ENCODE data around the gene RAF1.
"Not testable (repeated sequence)": the region's sequence is repeated elsewhere in the genome, so short reads cannot be mapped to it uniquely, and the experiment has no call there.

Gene RAF1

DNA sequence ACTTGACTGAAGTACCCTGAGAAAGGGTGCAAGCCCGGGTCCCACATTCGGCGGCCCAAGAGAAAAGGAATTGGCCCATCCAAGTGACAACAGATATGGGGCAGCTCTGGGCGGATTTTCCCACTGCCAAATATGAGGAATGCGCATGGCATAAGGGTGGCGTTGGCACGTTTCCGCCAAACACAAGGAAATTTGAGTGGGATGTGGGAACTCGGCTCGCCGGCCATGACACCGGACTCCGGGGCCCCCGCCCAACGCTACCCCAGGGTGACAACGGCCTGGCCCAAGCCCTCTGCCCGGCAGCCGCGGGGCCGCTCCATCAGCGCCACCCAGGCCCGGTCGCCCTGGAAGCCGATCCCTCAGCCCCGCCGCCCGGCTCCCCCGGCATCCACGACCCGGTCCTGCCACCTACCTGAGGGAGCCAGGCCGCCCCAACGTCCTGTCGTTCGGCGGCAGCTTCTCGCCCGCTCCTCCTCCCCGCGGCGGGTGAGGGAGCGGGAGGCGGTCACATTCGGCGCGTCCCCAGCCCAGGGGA lies 449 bp downstream of the RAF1 start:
- POLR2A ChIA-PET: interaction anchor here (0.7 to 2.3 kb wide), 14 partner anchors 7 to 178 kb away, joined by 3 to 10 read pairs (median 4); partner anchors contain the start of gene RPL32
- DNase-seq (ENCODE audit: extremely low spot score): no peak
- CTCF ChIA-PET: no interaction called here
- TF ChIP-seq LEF1 (IDR thresholded peaks at IDR 0.05; ENCODE audit: borderline replicate concordance): no peak
- no peak for TF ChIP-seq SUZ12 (IDR thresholded peaks at IDR 0.05)
- no peak for TF ChIP-seq NFRKB (IDR thresholded peaks at IDR 0.05)
- no peak for TF ChIP-seq ELF4 (IDR thresholded peaks at IDR 0.05)
- no peak for TF ChIP-seq TARDBP (IDR thresholded peaks at IDR 0.05)

GRCh38 chr3:12662593-12663400 lies 1.1 kb downstream of the RAF1 start:
- ChIA-PET CTCF (no interaction called here), POLR2A (interaction anchor here (1.0 to 2.3 kb wide), 9 partner anchors 9 to 179 kb away, joined by 3 to 10 read pairs (median 4); partner anchors contain the start of gene TSEN2)
- TF ChIP-seq L3MBTL2 (conservative IDR thresholded peaks at IDR 0.05) (0 out of 2 replicates have a peak, but pooled peaks have one; percentile 9), BHLHE40 (IDR thresholded peaks at IDR 0.05; ENCODE audit: borderline replicate concordance) (no peak)
- DNase-seq (ENCODE audit: extremely low spot score): no peak

DNA sequence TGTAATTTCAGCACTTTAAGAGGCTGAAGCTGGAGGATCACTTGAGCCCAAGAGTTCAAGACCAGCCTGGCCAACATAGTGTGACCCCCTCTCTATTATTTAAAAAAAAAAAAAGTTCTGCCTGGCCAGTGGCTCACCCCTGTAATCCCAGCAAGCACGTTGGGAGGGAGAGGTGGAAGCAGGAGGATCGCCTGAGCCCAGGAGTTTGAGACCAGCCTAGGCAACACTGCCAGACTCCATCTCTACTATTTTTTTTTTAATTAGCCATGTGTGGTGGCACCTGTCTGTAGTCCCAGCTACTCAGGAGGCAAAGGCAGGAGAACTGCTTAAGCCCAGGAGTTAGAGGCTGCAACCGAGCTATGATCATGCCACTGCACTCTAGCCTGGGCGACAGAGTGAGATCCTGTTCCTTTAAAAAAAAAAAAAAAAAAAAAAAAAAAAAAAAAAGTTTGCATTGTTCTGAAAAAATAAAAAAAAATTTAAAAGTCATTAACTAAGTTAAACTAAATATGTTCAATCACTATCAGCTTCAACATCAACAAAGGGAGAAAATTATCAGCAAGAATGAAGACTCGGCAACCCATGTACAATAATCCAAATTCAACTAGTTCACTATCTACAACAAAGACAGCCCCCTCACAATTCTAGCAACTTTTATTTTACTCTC lies 1.9 kb downstream of the RAF1 start:
- ChIA-PET CTCF (no interaction called here), POLR2A (interaction anchor here (1.0 kb wide), 1 partner anchor 178 kb away, joined by 3 read pairs; the partner anchor contains the start of gene TSEN2)
- TF ChIP-seq ZNF384 (IDR thresholded peaks at IDR 0.05): peak; percentile 91
- no peak for TF ChIP-seq LEF1 (IDR thresholded peaks at IDR 0.05; ENCODE audit: borderline replicate concordance)
- DNase-seq (ENCODE audit: extremely low spot score): no peak

DNA sequence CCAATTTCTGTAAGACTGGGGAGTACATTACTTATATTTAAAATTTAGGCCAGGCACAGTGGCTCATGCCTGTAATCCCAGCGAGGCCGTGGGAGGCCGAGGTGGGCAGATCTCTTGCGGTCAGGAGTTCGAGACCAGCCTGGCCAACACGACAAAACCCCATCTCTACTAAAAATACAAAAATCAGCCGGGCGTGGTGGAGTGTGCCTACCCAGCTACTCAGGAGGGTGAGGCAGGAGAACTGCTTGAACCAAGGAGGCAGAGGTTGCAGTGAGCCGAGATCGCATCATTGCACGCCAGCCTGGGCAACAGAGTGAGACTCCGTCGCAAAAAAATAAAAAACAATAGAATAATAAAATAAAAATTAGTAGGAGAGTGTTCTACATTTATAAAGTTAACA lies 2.5 kb downstream of the RAF1 start:
- POLR2A ChIA-PET; DNase-seq (ENCODE audit: extremely low spot score); CTCF ChIA-PET: not testable (repeated sequence)

DNA sequence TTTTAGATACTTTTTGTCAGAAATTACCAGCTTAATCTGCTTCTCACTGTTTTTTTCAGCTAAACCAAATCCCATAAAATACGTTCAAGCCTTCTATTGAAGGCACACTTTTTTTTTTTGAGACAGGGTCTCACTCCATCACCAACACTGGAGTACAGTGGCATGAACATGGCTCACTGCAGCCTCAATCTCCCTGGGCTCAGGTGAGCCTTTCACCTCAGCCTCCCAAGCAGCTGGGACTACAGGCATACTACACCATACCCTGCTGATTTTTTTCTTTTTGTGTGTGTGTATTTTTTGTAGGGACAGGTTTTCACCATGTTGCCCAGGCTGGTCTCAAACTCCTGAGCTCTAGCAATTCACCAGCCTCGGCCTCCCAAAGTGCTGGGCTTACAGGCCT lies 3.7 kb downstream of the RAF1 start:
- TF ChIP-seq ZNF384 (IDR thresholded peaks at IDR 0.05) (peak; percentile 19; the same call in 1 of the 2 replicates), FOXM1 (IDR thresholded peaks at IDR 0.05; ENCODE audit: borderline replicate concordance) (no peak)
- ChIA-PET POLR2A (interaction anchor here (1.0 kb wide), 1 partner anchor 104 kb away, joined by 4 read pairs; no protein-coding TSS in a partner anchor), CTCF (no interaction called here)
- no peak for DNase-seq (ENCODE audit: extremely low spot score)

DNA sequence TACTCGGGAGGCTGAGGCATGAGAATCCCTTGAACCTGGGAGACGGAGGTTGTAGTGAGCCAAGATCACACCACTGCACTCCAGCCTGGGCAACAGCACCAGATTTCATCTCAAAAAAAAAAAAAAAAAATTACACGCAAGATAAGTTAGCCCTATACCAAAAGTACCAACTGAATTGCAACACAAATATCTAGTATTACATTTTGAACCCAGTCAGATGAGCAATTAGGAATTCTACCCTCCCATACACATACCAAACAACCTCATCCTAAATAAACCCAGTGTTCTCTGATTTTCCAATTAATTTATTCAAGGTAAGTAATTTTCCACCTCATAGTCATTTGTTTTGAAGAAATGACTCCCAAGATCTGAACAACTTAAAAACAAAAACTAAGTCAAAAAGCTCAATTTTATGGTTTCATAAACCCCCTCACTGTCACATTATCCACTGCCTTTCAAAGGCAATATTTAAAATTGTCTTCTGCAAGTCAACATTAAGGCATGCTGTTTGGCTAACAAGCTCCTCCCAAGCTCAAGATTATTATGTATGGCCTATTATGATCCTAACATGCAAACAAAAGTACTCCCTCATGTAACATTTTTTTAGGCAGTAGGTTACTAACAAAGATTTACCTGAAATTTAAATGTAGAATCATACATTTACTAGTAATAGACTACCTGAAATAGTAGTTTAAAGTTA lies 4.5 kb downstream of the RAF1 start:
- POLR2A ChIA-PET: interaction anchor here (1.0 kb wide), 1 partner anchor 104 kb away, joined by 4 read pairs; no protein-coding TSS in a partner anchor
- CTCF ChIA-PET: no interaction called here
- TF ChIP-seq FOXA1 (IDR thresholded peaks at IDR 0.05): no peak
- no peak for TF ChIP-seq FOXK2 (IDR thresholded peaks at IDR 0.05)
- TF ChIP-seq PKNOX1 (IDR thresholded peaks at IDR 0.05): no peak
- TF ChIP-seq ZNF384 (IDR thresholded peaks at IDR 0.05): 0 out of 2 replicates have a peak, but pooled peaks have one; percentile 26
- no peak for DNase-seq (ENCODE audit: extremely low spot score)

- no peak for DNase-seq (ENCODE audit: extremely low spot score)
- peak; percentile 58 for TF ChIP-seq PKNOX1 (IDR thresholded peaks at IDR 0.05)
- TF ChIP-seq FOXK2 (IDR thresholded peaks at IDR 0.05): no peak
- CTCF ChIA-PET: no interaction called here
- POLR2A ChIA-PET: no interaction called here
Observed at GRCh38 chr3:12658593-12659058, 5.3 kb downstream of the RAF1 start.

- TF ChIP-seq SP1 (IDR thresholded peaks at IDR 0.05): no peak
- no peak for TF ChIP-seq LEF1 (IDR thresholded peaks at IDR 0.05; ENCODE audit: borderline replicate concordance)
- no peak for TF ChIP-seq FOXK2 (IDR thresholded peaks at IDR 0.05)
- TF ChIP-seq ZNF384 (IDR thresholded peaks at IDR 0.05): no peak
- TF ChIP-seq SUZ12 (IDR thresholded peaks at IDR 0.05): no peak
- TF ChIP-seq ELF4 (IDR thresholded peaks at IDR 0.05): no peak
- TF ChIP-seq L3MBTL2 (conservative IDR thresholded peaks at IDR 0.05): no peak
- TF ChIP-seq PKNOX1 (IDR thresholded peaks at IDR 0.05): no peak
- TF ChIP-seq CTBP1 (IDR thresholded peaks at IDR 0.05; ENCODE audit: borderline replicate concordance): no peak
- TF ChIP-seq TARDBP (IDR thresholded peaks at IDR 0.05): no peak
- POLR2A ChIA-PET: interaction anchor here (0.7 kb wide), 1 partner anchor 7 kb away, joined by 3 read pairs; the partner anchor contains the start of gene RAF1
- DNase-seq (ENCODE audit: extremely low spot score): no peak
- CTCF ChIA-PET: no interaction called here
Observed at GRCh38 chr3:12656850-12657249, 7.1 kb downstream of the RAF1 start.

Measured in HEK293T (cell line).